ENCODE results near the gene RNF5.
"Not testable (repeated sequence)": the region's sequence is repeated elsewhere in the genome, so short reads cannot be mapped to it uniquely, and the experiment has no call there.

RNF5 gene

GRCh38 chr6:32176476-32177182, 1.6 kb upstream of the RNF5 start:
- no peak for DNase-seq

- DNase-seq = peak; percentile 82
Observed at GRCh38 chr6:32177183-32177787, 920 bp upstream of the RNF5 start.

GRCh38 chr6:32178547-32179440, 589 bp downstream of the RNF5 start:
- no peak for DNase-seq

- no peak for DNase-seq
Observed at GRCh38 chr6:32179766-32180405, 1.7 kb downstream of the RNF5 start.

DNA sequence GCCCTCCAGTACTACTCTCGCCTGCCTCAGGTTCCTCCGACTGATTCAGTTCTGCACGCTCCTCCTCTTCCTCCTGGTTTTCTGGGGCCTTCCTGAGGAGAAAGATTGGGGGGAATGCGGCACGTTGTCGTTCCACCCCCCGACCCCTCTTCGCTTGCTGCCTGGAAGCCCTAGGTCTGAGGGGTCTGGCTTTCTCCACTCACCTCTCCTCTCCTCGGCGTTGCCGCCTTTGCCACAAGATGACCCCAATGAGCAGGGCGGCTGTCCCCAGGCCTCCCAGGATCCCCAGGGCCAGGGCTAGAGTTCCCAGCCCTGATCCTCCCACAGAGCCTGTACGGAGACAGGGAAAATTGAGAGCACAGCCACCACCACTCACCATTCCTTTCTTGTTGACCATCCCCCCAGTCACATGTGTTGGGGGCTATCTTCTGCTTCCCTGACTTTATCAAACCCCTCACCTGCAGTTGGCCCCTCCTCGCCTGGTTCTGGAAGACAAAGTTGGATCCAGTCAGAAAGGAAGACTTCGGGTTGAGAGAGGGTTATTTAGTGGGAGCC, 3.0 kb downstream of the RNF5 start:
- DNase-seq = no peak

GRCh38 chr6:32181915-32182529, 3.8 kb downstream of the RNF5 start:
- no peak for DNase-seq

DNA sequence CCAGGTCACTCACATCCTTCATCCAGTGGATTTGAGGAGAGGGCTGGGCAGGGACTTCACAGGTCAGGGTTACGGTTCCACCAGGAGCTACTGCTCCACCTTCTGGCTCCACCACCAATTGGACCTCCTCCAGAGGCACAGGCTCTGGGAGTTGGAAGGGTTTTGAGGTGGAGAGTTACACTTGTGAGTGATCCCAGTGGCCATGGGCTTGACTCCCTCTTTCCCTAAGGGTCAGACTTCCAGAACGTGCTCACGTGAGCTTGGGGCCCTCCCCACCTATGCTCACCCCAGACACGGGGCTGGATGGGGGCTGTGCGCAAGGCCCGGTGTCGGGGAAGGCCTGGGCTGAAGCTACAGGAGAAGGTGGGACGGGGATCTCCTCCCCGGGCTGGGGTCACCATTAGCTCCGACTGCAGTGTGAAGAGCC, 4.4 kb downstream of the RNF5 start:
- no peak for DNase-seq

- DNase-seq = no peak
Observed at GRCh38 chr6:32183030-32183429, 4.8 kb downstream of the RNF5 start.

DNA sequence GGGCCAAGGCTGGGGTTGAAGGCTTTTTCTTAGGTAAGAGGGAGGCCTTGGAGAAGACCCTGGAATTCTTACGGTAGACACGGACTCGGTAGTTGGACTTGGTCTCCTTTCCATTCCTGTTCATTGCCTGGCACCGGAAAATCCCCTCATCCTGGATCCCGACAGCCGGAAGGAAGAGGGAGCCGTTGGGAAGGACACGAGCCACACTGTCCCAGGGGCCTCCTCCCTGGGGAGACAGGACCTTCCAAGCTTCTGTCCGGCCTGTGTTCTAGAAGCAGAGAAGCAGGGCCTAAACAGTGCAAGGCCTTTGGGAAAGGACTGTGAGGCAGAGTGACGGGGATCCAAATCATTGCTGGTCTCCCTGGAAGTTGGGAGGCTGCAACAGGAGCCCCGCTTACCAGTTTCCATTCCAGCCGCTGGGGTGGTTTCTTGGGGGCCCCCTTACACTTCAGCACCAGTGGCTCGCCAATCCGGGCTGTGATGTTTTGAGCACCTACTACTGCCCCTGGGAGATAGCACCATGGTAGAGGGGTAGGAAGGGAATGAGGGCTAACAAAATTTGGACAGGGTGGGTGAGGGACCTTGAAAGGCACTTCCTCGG, 5.4 kb downstream of the RNF5 start:
- no peak for DNase-seq

GRCh38 chr6:32184084-32184640, 6.0 kb downstream of the RNF5 start, which contains the start of gene AGER:
Gene AGER, minus strand, starts transcription at chr6:32184253. Its CDS starts 31 bp downstream, at chr6:32184222.
- DNase-seq = no peak

DNA sequence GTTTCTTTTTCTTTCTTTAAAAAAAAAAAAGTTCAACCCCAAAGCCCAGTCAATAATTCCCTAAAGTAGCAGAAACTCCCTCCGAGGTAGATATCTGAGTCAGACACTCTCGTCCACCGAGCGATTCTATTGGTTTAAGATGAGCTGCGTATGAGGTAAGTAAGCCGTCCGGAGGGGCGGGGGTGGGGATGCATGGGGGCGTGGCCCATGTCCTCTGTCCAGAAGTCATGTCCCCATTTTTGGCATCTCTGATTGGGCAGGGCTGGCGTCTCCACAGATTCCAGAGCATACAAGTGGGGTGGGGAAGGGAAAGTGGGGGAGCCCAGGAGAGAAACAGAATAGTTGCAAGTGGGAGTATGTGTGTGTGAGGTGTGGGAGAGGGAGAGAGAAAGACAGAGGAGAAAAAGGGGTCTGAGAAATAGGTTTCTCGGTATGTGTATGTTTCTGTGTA, 7.5 kb downstream of the RNF5 start:
- not testable (repeated sequence) for DNase-seq

GRCh38 chr6:32186151-32186840, 8.1 kb downstream of the RNF5 start:
- not testable (repeated sequence) for DNase-seq

GRCh38 chr6:32187009-32187709, 9.0 kb downstream of the RNF5 start:
- DNase-seq = no peak

DNA sequence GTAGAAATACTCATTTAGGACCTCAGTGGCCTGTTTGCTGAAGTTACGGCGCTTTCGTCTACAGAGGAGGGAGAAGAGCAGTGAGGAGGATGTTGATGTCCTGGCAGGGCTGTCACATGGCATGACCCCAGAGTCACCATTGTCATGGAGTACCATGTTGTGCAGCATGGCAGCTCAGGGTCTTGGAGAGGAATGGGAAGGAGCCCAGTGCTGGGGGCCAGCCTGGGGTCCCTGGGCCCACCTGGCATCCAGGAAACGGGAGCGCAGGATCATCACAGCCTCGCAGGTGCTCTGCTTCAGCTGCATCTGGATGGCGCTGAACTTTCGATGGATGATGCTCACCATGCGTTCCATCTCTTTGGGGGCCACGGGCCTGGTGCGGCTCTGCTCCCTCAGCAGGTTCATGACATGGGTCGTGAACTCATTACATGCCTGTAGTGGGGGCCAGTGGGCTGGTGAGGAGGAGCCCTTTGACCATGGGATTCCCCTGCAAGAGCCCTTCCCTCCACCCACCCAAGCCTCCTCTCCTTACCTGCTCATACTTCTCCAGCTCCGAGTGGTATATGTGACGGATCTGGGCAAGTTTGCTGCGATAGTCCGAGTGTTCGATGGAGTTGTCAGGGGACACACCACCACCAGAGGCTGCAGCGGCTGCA, 9.6 kb downstream of the RNF5 start:
- DNase-seq = not testable (repeated sequence)

DNA sequence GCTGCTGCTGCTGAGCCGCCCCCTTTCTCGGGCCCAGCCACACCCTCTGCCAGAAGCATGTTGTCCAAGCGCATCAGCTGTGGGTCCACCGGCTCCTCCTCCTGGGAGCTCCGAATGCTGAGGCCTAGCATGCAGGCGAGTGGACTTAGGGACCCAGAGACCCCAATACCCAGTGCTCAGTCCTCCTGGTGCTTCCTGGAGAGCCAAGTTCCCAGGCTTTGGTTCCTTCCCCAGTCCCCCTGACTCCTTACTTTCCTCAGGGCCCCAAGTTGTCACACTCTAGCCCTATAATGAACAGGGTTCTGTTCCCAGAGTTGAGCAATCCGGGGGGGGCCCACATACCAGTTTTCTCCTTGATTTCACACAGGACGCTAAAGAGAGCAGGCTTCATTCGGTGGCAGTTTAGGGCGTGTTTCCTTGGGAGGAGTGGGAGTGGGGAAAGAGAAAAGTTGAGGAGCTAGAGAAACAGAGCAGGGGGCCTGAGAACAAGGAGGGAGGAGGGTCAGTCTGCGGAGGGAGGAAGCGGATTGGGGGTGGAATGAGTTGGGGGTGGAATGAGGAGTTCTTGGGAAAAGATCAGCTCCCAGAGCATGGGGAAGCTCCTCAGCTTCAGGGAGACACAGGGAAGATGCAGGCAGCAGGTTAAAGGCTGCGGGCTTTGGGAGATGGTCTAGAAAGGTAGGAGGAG, 10.3 kb downstream of the RNF5 start:
- DNase-seq = no peak

DNA sequence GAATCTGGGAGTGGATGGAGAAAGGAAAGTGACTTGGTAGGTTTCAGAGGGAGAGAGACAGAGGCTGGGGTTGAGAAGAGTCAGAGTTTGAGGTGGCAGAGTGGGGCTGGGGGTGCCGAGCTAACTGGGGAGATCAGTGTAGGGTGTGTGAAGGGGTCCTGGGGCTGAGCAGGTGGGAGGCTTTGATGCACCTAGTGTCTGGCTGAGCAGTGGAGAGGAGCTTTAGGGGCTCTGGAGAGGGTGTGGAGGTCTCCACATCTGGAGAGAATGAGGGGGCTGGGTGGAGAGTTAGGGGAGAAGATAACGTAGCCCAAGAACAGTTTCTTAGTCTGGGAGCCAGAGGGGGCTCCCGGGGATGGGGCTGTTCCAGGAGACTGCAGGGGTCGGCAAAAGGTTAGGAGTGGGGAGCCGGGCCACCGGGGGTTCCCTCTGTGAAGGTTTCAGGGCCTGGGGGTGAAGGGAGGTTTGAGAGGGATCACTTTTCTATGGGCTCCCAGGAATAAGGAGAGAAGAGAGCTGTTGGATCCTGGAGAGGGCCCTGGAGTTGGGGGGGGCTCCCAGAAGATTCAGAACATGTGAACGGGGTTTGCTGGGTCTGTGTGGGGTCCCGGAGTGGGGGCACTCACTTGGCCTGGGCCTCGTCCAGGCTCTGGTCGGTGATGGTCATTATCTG, 11.0 kb downstream of the RNF5 start:
- DNase-seq = no peak

DNA sequence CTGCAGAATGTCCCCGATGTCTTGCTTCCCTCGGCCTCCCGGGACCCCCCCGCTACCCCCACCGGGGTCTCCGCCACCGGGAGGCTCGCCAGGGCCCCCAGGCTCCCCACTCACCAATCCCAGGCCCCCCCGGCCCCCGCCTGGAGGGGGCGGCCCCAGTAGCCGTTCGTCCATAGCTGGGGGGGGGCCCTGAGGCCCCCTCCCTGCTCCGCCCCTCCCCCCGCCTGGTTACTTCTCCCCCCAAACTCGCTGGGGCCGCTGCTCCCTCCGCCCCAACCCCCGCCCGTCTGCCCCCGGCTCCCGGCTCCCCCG, 11.5 kb downstream of the RNF5 start:
- DNase-seq = no peak

GRCh38 chr6:32190054-32190851, 12.0 kb downstream of the RNF5 start, which contains the start of gene PBX2:
Gene PBX2, minus strand, starts transcription at chr6:32190202. Its CDS starts 287 bp downstream, at chr6:32189915.
- DNase-seq = peak; percentile 70
